Measurements from ENCODE around the gene GRIP2. TPM values are rescaled to one million over a fixed set of nuclear protein-coding genes. Genes with fewer than 3 reads are reported as not detected.

GRIP2 gene
- total and polyA plus RNA-seq, 2 experiments from 2014 or later = 0.73 to 2.4 TPM

DNA sequence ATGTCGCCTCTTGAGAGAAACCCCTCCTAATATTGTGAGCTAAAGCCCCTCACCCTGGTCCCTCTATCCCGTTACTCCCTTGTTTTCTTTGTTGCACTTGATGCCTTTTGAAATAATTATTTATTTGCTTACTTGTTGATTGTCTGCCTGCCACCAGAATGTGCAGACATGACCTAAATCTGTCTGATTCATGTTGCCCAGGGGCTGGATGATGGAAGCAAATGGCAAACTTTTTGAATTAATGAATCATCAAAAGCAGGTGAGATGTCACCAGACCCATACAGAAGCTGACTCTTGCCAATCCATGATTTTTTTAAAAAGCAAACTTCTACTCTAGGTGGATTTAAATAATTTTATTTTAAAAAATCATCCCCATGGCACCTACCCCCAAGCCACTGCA is 49.3 kb downstream of the GRIP2 start:
- Histone ChIP-seq H3K27ac (no peak overlapping the region), H2AFZ (no peak overlapping the region), H3K9me2 (replicated peaks; ENCODE audit: insufficient read depth) (no peaks in the 10 kb centered on the region), H3K4me1 (ENCODE audit: insufficient read depth) (no peaks in the 10 kb centered on the region), H3K36me3 (replicated peaks; ENCODE audit: insufficient read depth, low read depth) (no peaks in the 10 kb centered on the region), H3K9me3 (ENCODE audit: low read depth) (no peaks in the 10 kb centered on the region), H3K27me3 (no peaks in the 10 kb centered on the region), H4K20me1 (ENCODE audit: insufficient read depth, poor library complexity, severe bottlenecking) (no peaks in the 10 kb centered on the region), H3K4me3 (no peak overlapping the region), H3K79me2 (no peaks in the 10 kb centered on the region), H3K4me2 (no peak overlapping the region)
- 100% methylated on average over 2 of the region's 2 CpGs for WGBS (ENCODE audit: low lambda C conversion rate, missing lambda C conversion rate)
- DNase-seq (ENCODE audit: low spot score) = no peak
- TF ChIP-seq, protein P1, sequence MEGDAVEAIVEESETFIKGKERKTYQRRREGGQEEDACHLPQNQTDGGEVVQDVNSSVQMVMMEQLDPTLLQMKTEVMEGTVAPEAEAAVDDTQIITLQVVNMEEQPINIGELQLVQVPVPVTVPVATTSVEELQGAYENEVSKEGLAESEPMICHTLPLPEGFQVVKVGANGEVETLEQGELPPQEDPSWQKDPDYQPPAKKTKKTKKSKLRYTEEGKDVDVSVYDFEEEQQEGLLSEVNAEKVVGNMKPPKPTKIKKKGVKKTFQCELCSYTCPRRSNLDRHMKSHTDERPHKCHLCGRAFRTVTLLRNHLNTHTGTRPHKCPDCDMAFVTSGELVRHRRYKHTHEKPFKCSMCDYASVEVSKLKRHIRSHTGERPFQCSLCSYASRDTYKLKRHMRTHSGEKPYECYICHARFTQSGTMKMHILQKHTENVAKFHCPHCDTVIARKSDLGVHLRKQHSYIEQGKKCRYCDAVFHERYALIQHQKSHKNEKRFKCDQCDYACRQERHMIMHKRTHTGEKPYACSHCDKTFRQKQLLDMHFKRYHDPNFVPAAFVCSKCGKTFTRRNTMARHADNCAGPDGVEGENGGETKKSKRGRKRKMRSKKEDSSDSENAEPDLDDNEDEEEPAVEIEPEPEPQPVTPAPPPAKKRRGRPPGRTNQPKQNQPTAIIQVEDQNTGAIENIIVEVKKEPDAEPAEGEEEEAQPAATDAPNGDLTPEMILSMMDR (IDR thresholded peaks at IDR 0.05; ENCODE audit: poor library complexity) = no peak
- TF ChIP-seq EZH2phosphoT487 (IDR thresholded peaks at IDR 0.05; ENCODE audit: low read depth, severe bottlenecking, unreplicated experiment) (no peak), EZH2 (IDR thresholded peaks at IDR 0.05; ENCODE audit: borderline replicate concordance) (no peak)

DNA sequence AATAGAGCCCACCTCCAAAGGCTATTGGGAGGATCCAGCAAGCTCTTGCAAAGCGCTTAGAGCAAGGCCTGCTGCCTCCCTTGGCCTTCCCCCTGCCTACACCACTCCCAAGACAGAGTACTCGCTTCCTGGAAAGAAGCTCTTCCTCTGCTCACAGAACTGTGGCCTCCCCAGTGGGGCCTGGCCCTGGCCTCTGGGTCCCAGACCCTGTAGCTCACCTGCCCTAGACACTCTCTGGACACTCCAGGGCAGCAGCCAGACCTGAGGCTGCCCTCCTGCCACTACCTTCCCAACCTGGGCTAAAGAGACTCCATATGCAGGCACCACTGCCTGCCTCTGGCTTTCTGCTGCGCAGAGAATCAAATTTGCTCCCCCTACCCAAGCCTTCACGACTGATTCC is 49.9 kb downstream of the GRIP2 start:
- 94% methylated on average over 4 of the region's 4 CpGs for WGBS (ENCODE audit: low lambda C conversion rate, missing lambda C conversion rate)
- H3K27ac ChIP-seq = no peak overlapping the region
- no peak for TF ChIP-seq EZH2 (IDR thresholded peaks at IDR 0.05; ENCODE audit: borderline replicate concordance)
- TF ChIP-seq EZH2phosphoT487 (IDR thresholded peaks at IDR 0.05; ENCODE audit: low read depth, severe bottlenecking, unreplicated experiment) = no peak
- H3K9me3 ChIP-seq (ENCODE audit: low read depth) = no peaks in the 10 kb centered on the region
- H3K9me2 ChIP-seq (replicated peaks; ENCODE audit: insufficient read depth) = no peaks in the 10 kb centered on the region
- H2AFZ ChIP-seq = no peak overlapping the region
- no peaks in the 10 kb centered on the region for H3K36me3 ChIP-seq (replicated peaks; ENCODE audit: insufficient read depth, low read depth)
- no peak overlapping the region for H3K4me3 ChIP-seq
- no peaks in the 10 kb centered on the region for H3K79me2 ChIP-seq
- DNase-seq (ENCODE audit: low spot score) = no peak
- H3K4me2 ChIP-seq = no peak overlapping the region
- no peaks in the 10 kb centered on the region for H4K20me1 ChIP-seq (ENCODE audit: insufficient read depth, poor library complexity, severe bottlenecking)
- H3K27me3 ChIP-seq = no peaks in the 10 kb centered on the region
- no peaks in the 10 kb centered on the region for H3K4me1 ChIP-seq (ENCODE audit: insufficient read depth)

DNA sequence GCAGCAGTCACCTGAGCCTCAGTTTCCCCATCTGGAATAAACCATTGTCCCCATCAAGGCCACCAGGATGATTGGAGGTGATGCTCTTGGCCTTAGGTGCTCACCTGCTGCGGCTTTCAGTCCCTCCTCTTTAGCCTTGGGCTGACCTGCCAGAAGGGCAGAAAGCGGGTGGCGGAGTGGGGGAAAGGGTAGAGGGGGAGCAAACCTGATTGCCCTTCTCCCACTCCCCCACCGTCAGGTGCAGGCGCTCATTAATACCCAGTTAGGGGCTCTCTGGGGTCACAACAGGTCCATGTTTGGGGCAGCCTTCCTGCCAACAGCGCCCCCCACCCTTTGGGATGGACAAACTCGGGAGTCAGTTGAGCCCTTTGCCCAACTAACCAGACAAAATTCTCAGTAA is 50.5 kb downstream of the GRIP2 start:
- WGBS (ENCODE audit: low lambda C conversion rate, missing lambda C conversion rate) = 88% methylated on average over 7 of the region's 7 CpGs

DNA sequence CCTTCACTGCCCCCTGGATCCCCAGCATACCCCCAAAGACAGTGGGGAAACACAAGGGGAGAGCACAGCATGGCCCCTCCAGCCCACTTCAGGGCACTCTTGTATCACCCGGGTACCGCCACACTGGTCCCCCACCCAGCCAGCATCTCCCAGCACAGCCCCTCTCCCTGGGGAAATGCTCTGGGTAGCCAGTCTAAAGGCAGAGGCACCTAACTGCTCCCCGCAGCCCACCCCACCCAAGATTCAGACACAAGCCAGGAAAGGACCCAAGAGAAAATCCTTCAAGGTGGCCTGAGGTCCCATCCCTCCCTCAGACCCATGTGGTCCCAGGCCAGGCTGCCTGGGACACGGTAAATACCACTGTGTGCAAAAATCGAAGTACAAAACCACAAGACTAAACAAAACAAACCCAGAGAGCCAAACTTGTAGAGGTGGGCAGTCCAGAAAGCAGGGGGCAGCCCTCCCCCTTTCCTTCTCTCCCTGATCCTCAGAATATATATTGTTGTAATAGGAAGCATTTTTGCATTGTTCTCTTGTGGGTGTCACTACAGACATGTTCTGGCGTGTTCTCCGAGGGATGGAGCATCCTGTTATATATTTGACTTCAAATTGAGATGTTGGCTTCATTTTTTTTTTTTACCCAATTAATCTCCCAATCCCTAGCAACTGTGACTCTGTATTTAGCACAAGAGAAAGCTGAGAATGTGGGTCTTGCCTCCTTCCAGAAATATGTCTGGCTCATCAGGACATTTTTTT is 51.7 kb downstream of the GRIP2 start:
- no peaks in the 10 kb centered on the region for H3K9me3 ChIP-seq (ENCODE audit: low read depth)
- H3K4me3 ChIP-seq = no peak overlapping the region
- H2AFZ ChIP-seq = no peak overlapping the region
- DNase-seq (ENCODE audit: low spot score) = no peak
- H3K27me3 ChIP-seq = no peaks in the 10 kb centered on the region
- WGBS (ENCODE audit: low lambda C conversion rate, missing lambda C conversion rate) = 88% methylated on average over 6 of the region's 7 CpGs
- no peaks in the 10 kb centered on the region for H3K79me2 ChIP-seq
- H3K4me2 ChIP-seq = no peak overlapping the region
- H3K9me2 ChIP-seq (replicated peaks; ENCODE audit: insufficient read depth) = no peaks in the 10 kb centered on the region
- H3K36me3 ChIP-seq (replicated peaks; ENCODE audit: insufficient read depth, low read depth) = no peaks in the 10 kb centered on the region
- TF ChIP-seq, protein P1 (IDR thresholded peaks at IDR 0.05; ENCODE audit: poor library complexity) = no peak
- TF ChIP-seq EZH2phosphoT487 (IDR thresholded peaks at IDR 0.05; ENCODE audit: low read depth, severe bottlenecking, unreplicated experiment) (no peak), EZH2 (IDR thresholded peaks at IDR 0.05; ENCODE audit: borderline replicate concordance) (no peak)
- H3K4me1 ChIP-seq (ENCODE audit: insufficient read depth) = no peaks in the 10 kb centered on the region
- H3K27ac ChIP-seq = no peak overlapping the region
- H4K20me1 ChIP-seq (ENCODE audit: insufficient read depth, poor library complexity, severe bottlenecking) = no peaks in the 10 kb centered on the region

More for the DNA sequence above, 50.5 kb downstream of the GRIP2 start:
- Histone ChIP-seq H2AFZ (no peak overlapping the region), H3K4me3 (no peak overlapping the region), H3K27me3 (no peaks in the 10 kb centered on the region), H3K9me3 (ENCODE audit: low read depth) (no peaks in the 10 kb centered on the region), H3K79me2 (no peaks in the 10 kb centered on the region), H3K4me2 (no peak overlapping the region), H3K36me3 (replicated peaks; ENCODE audit: insufficient read depth, low read depth) (no peaks in the 10 kb centered on the region), H3K4me1 (ENCODE audit: insufficient read depth) (no peaks in the 10 kb centered on the region), H3K9me2 (replicated peaks; ENCODE audit: insufficient read depth) (no peaks in the 10 kb centered on the region), H4K20me1 (ENCODE audit: insufficient read depth, poor library complexity, severe bottlenecking) (no peaks in the 10 kb centered on the region), H3K27ac (no peak overlapping the region)
- TF ChIP-seq EZH2 (IDR thresholded peaks at IDR 0.05; ENCODE audit: borderline replicate concordance) (no peak), EZH2phosphoT487 (IDR thresholded peaks at IDR 0.05; ENCODE audit: low read depth, severe bottlenecking, unreplicated experiment) (no peak)
- TF ChIP-seq, protein P1 (IDR thresholded peaks at IDR 0.05; ENCODE audit: poor library complexity) = no peak
- DNase-seq (ENCODE audit: low spot score) = no peak

Measured in hepatocyte (in vitro differentiated cells).